ENCODE results near the gene MAP3K20. TPM values are rescaled to one million over a fixed set of nuclear protein-coding genes. Genes with fewer than 3 reads are reported as not detected.
"Not testable (repeated sequence)": the region's sequence is repeated elsewhere in the genome, so short reads cannot be mapped to it uniquely, and the experiment has no call there.

Gene MAP3K20
- total RNA-seq, 1 experiment from 2014 or later = 150 TPM

DNA sequence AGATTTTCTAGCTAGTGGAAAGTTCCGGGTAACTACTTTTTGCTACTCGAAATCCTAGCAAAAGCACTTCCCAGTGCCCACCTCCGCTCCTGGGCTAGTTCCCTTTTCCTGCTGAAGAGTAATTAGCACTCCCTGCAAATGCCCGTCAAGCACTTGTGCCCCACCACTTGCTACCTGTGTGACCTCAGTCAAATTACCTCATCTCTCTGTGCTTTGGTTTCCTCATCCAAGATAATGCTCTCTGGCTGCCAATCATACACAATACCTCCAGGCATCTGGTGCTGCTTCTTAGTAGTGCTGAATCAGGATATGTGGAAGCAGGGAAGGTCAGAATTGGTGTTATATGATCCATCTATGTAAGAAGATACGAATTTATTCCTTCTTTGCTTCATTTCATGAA, 176.9 kb downstream of the MAP3K20 start:
- no peak overlapping the region for H3K27ac Mint-ChIP-seq (ENCODE audit: low read depth, unreplicated experiment)
- POLR2A ChIA-PET = no interaction called here
- TF ChIP-seq, protein P1, sequence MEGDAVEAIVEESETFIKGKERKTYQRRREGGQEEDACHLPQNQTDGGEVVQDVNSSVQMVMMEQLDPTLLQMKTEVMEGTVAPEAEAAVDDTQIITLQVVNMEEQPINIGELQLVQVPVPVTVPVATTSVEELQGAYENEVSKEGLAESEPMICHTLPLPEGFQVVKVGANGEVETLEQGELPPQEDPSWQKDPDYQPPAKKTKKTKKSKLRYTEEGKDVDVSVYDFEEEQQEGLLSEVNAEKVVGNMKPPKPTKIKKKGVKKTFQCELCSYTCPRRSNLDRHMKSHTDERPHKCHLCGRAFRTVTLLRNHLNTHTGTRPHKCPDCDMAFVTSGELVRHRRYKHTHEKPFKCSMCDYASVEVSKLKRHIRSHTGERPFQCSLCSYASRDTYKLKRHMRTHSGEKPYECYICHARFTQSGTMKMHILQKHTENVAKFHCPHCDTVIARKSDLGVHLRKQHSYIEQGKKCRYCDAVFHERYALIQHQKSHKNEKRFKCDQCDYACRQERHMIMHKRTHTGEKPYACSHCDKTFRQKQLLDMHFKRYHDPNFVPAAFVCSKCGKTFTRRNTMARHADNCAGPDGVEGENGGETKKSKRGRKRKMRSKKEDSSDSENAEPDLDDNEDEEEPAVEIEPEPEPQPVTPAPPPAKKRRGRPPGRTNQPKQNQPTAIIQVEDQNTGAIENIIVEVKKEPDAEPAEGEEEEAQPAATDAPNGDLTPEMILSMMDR (IDR thresholded peaks at IDR 0.05; ENCODE audit: unreplicated experiment) = no peak
- no peaks in the 10 kb centered on the region for H3K4me1 Mint-ChIP-seq (ENCODE audit: insufficient read depth, unreplicated experiment)
- CTCF ChIA-PET = no interaction called here
- intact Hi-C loops (cut with micrococcal nuclease) = no loop called here
- no peaks in the 10 kb centered on the region for H3K27me3 Mint-ChIP-seq (ENCODE audit: insufficient read depth, unreplicated experiment)
- H3K36me3 Mint-ChIP-seq (ENCODE audit: insufficient read depth, unreplicated experiment) = peaks cover 37% of the 10 kb centered on the region
- no peak overlapping the region for H3K4me3 Mint-ChIP-seq (ENCODE audit: unreplicated experiment)
- BruUV-seq (replicated peaks) = no TSS peak
- DNase-seq (ENCODE audit: unreplicated experiment) = no peak
- no peaks in the 10 kb centered on the region for H3K9me3 Mint-ChIP-seq (ENCODE audit: unreplicated experiment)

DNA sequence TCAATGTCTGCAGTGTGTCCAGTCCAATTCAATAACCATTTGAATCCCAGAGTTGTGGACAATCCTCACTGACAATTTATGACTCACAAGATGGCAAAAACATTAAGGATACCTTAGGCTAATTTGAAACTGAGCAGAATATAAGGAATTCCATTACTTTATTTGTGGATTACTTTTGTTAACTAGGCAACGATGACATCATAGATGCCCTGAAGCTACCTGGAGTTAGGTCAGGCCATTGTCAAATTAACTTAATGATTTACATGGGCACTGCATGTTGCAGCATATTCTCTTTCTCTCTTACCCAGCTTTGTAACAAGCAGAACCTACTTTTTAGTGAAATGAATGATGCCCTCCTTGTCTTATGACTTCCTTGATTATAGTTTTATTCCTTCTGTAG, 179.0 kb downstream of the MAP3K20 start:
- H3K36me3 Mint-ChIP-seq (ENCODE audit: insufficient read depth, unreplicated experiment) = peaks cover 55% of the 10 kb centered on the region
- no peak overlapping the region for H3K4me3 Mint-ChIP-seq (ENCODE audit: unreplicated experiment)
- no peak overlapping the region for H3K27ac Mint-ChIP-seq (ENCODE audit: low read depth, unreplicated experiment)
- TF ChIP-seq, protein P1 (IDR thresholded peaks at IDR 0.05; ENCODE audit: unreplicated experiment) = no peak
- no peaks in the 10 kb centered on the region for H3K27me3 Mint-ChIP-seq (ENCODE audit: insufficient read depth, unreplicated experiment)
- intact Hi-C loops (cut with micrococcal nuclease) = no loop called here
- BruUV-seq (replicated peaks) = no TSS peak
- POLR2A ChIA-PET = interaction anchor here (0.6 to 0.8 kb wide), 3 partner anchors 11 to 231 kb away, joined by 3 to 4 read pairs (median 4); no protein-coding TSS in a partner anchor
- no peaks in the 10 kb centered on the region for H3K4me1 Mint-ChIP-seq (ENCODE audit: insufficient read depth, unreplicated experiment)
- CTCF ChIA-PET = interaction anchor here (0.5 to 0.8 kb wide), 3 partner anchors 19 to 739 kb away, joined by 3 to 4 read pairs (median 3); no protein-coding TSS in a partner anchor
- no peaks in the 10 kb centered on the region for H3K9me3 Mint-ChIP-seq (ENCODE audit: unreplicated experiment)
- DNase-seq (ENCODE audit: unreplicated experiment) = peak; percentile 31

DNA sequence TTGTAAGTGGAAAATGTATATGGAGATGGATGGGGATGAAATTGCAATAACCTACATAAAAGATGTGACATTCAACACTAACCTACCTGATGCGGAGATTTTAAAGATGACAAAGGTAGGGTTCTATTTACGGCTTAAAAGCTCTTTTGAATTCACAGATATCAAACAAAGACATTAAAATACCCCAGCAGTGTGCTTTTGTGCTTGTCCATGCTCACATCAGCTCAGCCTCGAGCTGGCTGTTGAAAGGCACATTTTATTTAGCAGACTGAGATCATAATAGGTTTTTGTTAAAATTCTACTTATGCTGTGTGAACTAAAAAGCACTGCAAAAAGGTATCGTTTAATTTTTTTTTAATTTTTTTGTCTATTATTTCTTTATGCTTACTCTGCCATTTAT, 183.1 kb downstream of the MAP3K20 start:
- BruUV-seq (replicated peaks) = no TSS peak
- peaks cover 64% of the 10 kb centered on the region for H3K36me3 Mint-ChIP-seq (ENCODE audit: insufficient read depth, unreplicated experiment)

DNA sequence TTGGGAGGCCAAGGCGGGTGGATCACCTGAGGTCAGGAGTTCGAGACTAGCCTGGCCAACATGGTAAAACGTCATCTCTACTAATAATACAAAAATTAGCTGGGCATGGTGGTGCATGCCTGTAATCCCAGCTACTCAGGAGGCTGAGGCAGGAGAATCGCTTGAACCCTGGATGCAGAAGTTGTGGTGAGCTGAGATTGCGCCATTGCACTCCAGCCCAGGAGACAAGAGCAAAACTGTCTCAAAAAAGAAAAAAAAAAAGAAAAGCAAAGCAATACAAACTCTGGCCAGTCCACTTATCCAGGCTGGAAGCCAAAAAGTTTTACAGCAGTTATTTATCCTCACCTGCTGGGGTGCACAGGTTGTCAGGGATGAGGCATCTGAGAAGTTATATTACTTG, 186.7 kb downstream of the MAP3K20 start:
- CTCF ChIA-PET; H3K27ac Mint-ChIP-seq (ENCODE audit: low read depth, unreplicated experiment); H3K4me3 Mint-ChIP-seq (ENCODE audit: unreplicated experiment); H3K9me3 Mint-ChIP-seq (ENCODE audit: unreplicated experiment); BruUV-seq (replicated peaks); H3K4me1 Mint-ChIP-seq (ENCODE audit: insufficient read depth, unreplicated experiment); intact Hi-C loops (cut with micrococcal nuclease); H3K27me3 Mint-ChIP-seq (ENCODE audit: insufficient read depth, unreplicated experiment); DNase-seq (ENCODE audit: unreplicated experiment): not testable (repeated sequence)
- peaks cover 81% of the 10 kb centered on the region for H3K36me3 Mint-ChIP-seq (ENCODE audit: insufficient read depth, unreplicated experiment)
- POLR2A ChIA-PET = interaction anchor here (0.6 kb wide), 1 partner anchor 76 kb away, joined by 3 read pairs; no protein-coding TSS in a partner anchor

More for the DNA sequence above, 183.1 kb downstream of the MAP3K20 start:
- DNase-seq (ENCODE audit: unreplicated experiment) = no peak
- intact Hi-C loops (cut with micrococcal nuclease) = no loop called here
- TF ChIP-seq, protein P1 (IDR thresholded peaks at IDR 0.05; ENCODE audit: unreplicated experiment) = no peak
- Mint-ChIP-seq H3K4me1 (ENCODE audit: insufficient read depth, unreplicated experiment) (no peaks in the 10 kb centered on the region), H3K4me3 (ENCODE audit: unreplicated experiment) (no peak overlapping the region), H3K27me3 (ENCODE audit: insufficient read depth, unreplicated experiment) (no peaks in the 10 kb centered on the region), H3K9me3 (ENCODE audit: unreplicated experiment) (no peaks in the 10 kb centered on the region), H3K27ac (ENCODE audit: low read depth, unreplicated experiment) (no peak overlapping the region)
- ChIA-PET POLR2A (no interaction called here), CTCF (no interaction called here)

DNA sequence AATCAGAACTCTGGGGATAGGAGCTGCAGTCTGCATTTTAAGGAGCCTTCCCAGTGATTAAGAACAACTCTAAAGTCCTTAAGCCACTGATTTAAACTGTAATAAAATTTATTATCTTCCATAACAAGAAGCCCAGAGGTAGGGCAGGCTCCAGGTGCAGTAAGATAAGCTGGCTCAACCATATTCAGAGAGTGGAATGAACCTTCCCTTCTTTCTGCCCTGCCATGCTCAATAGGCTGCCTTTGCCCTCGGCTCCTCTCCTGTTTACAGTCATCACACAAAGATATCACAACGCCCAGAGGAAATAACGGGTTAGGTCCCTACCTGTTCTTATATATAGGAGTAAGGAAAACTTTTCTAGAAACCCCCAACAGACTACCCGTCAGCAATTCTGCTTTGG, 188.5 kb downstream of the MAP3K20 start:
- Mint-ChIP-seq H3K27ac (ENCODE audit: low read depth, unreplicated experiment) (no peak overlapping the region), H3K9me3 (ENCODE audit: unreplicated experiment) (no peaks in the 10 kb centered on the region), H3K27me3 (ENCODE audit: insufficient read depth, unreplicated experiment) (no peaks in the 10 kb centered on the region), H3K4me1 (ENCODE audit: insufficient read depth, unreplicated experiment) (no peaks in the 10 kb centered on the region), H3K4me3 (ENCODE audit: unreplicated experiment) (no peak overlapping the region), H3K36me3 (ENCODE audit: insufficient read depth, unreplicated experiment) (peaks cover 86% of the 10 kb centered on the region)
- intact Hi-C loops (cut with micrococcal nuclease) = no loop called here
- TF ChIP-seq, protein P1 (IDR thresholded peaks at IDR 0.05; ENCODE audit: unreplicated experiment) = no peak
- DNase-seq (ENCODE audit: unreplicated experiment) = no peak
- no TSS peak for BruUV-seq (replicated peaks)
- ChIA-PET POLR2A (no interaction called here), CTCF (no interaction called here)

All from MCF 10A (cell line).